Hepatocyte (in vitro differentiated cells): ENCODE measurements around the gene CAPN11.

Experiments used
- CTCF ChIP-seq: fragments of 200-600 bp; sonication (generic); IDR thresholded peaks from 2 replicates; pipeline ENCODE4 v1.5.1; 2016; ENCODE audit warnings: antibody characterized with exemption, mild to moderate bottlenecking; ENCODE audit not compliant: poor library complexity
- EZH2phosphoT487 ChIP-seq: fragments of 200-600 bp; sonication (generic); IDR thresholded peaks from one replicate; pipeline ENCODE4 v1.6.1; 2018; ENCODE audit warnings: antibody characterized with exemption, mild to moderate bottlenecking, low read depth, moderate library complexity; ENCODE audit not compliant: unreplicated experiment, severe bottlenecking

- TF ChIP-seq CTCF (peak; percentile 84), EZH2phosphoT487 (no peak)
Observed at GRCh38 chr6:44172731-44173500, 14.3 kb downstream of the CAPN11 start.
